GM23338 (cell line): ENCODE results near the gene CD79A. TPM values are rescaled to one million over a fixed set of nuclear protein-coding genes. Genes with fewer than 3 reads are reported as not detected.

ENCODE experiments used
- ATAC-seq: fragments of 200-7000 bp; cut with Tn5 transposase; 3 replicates; pipeline ENCODE4 v1.9.1; 2020
- DNase-seq: peaks from one replicate; pipeline ENCODE4 v3.0.0-alpha.2; 2015; ENCODE audit warnings: low spot score
- H2AFZ ChIP-seq: fragments of 200-600 bp; sonication (generic); 2 replicates; pipeline ENCODE4 v1.8.0; 2016; ENCODE audit warnings: antibody characterized with exemption, mild to moderate bottlenecking, moderate library complexity
- H3F3A ChIP-seq: fragments of 200-600 bp; sonication (generic); replicated peaks from 2 replicates; pipeline ENCODE4 v1.8.0; 2017; ENCODE audit warnings: antibody characterized with exemption, mixed run types, low read depth
- H3K27ac ChIP-seq: fragments of 200-600 bp; sonication (generic); 2 replicates; pipeline ENCODE4 v1.6.1; 2016; ENCODE audit warnings: low read depth
- H3K27me3 ChIP-seq: fragments of 200-600 bp; sonication (generic); 2 replicates; pipeline ENCODE4 v1.8.0; 2016; ENCODE audit warnings: mild to moderate bottlenecking, mixed run types, moderate library complexity; ENCODE audit not compliant: insufficient read depth
- H3K36me3 ChIP-seq: fragments of 200-600 bp; sonication (generic); 2 replicates; pipeline ENCODE4 v1.8.0; 2016; ENCODE audit warnings: mild to moderate bottlenecking; ENCODE audit not compliant: insufficient read depth
- H3K4me1 ChIP-seq: fragments of 200-600 bp; sonication (generic); 2 replicates; pipeline ENCODE4 v1.8.0; 2016; ENCODE audit warnings: mild to moderate bottlenecking, moderate library complexity; ENCODE audit not compliant: insufficient read depth
- H3K4me2 ChIP-seq: fragments of 200-600 bp; sonication (generic); 2 replicates; pipeline ENCODE4 v1.7.1; 2017; ENCODE audit warnings: mixed run types
- H3K4me3 ChIP-seq: fragments of 200-600 bp; sonication (generic); 2 replicates; pipeline ENCODE4 v1.6.1; 2016; ENCODE audit warnings: mixed run types
- H3K79me2 ChIP-seq: fragments of 200-600 bp; sonication (generic); replicated peaks from 2 replicates; pipeline ENCODE4 v1.8.0; 2017; ENCODE audit warnings: mild to moderate bottlenecking; ENCODE audit not compliant: insufficient read depth
- H3K9me2 ChIP-seq: fragments of 200-600 bp; sonication (generic); 2 replicates; pipeline ENCODE4 v1.8.0; 2017; ENCODE audit not compliant: insufficient read depth
- H4K20me1 ChIP-seq: fragments of 200-600 bp; sonication (generic); replicated peaks from 2 replicates; pipeline ENCODE4 v1.8.0; 2017; ENCODE audit warnings: mild to moderate bottlenecking; ENCODE audit not compliant: insufficient read depth
- H3K27ac Mint-ChIP-seq: 2 replicates; pipeline ENCODE4 v1.8.0; 2020; ENCODE audit warnings: inconsistent platforms, mild to moderate bottlenecking, moderate library complexity, mixed read lengths
- H3K27me3 Mint-ChIP-seq: 3 replicates; pipeline ENCODE4 v1.8.0; 2022; ENCODE audit warnings: low read depth, mild to moderate bottlenecking, moderate library complexity, mixed read lengths, inconsistent platforms; ENCODE audit not compliant: insufficient read depth, poor library complexity
- H3K36me3 Mint-ChIP-seq: 3 replicates; pipeline ENCODE4 v1.8.0; 2021; ENCODE audit warnings: low read depth, mild to moderate bottlenecking, inconsistent platforms, moderate library complexity, mixed read lengths
- H3K4me1 Mint-ChIP-seq: 3 replicates; pipeline ENCODE4 v1.8.0; 2020; ENCODE audit warnings: mild to moderate bottlenecking, inconsistent platforms, mixed read lengths
- H3K4me3 Mint-ChIP-seq: 3 replicates; pipeline ENCODE4 v1.8.0; 2021; ENCODE audit warnings: moderate library complexity, mild to moderate bottlenecking, inconsistent platforms, mixed read lengths
- H3K9me3 Mint-ChIP-seq: 3 replicates; pipeline ENCODE4 v1.8.0; 2020; ENCODE audit warnings: moderate library complexity, mild to moderate bottlenecking, inconsistent platforms, mixed read lengths
- CREB1 ChIP-seq: fragments of 250-450 bp; sonication (Bioruptor Pico); IDR thresholded peaks from 2 replicates; pipeline ENCODE4 v1.5.0; 2020; ENCODE audit warnings: low read depth, mild to moderate bottlenecking, moderate library complexity
- CTCF ChIP-seq, 2 experiments: fragments of 200-600 bp in 1 of 2; sonication (generic) in 1 of 2; conservative IDR thresholded peaks; 2 replicates each; pipeline versions ENCODE4 v1.5.1 to v1.6.1; 2016 to 2017; ENCODE audit warnings: antibody characterized with exemption in 2 of 2, low read depth in 2 of 2, mild to moderate bottlenecking in 2 of 2, moderate library complexity in 1 of 2
- ETS1 ChIP-seq: IDR thresholded peaks from 2 replicates; pipeline ENCODE4 v1.6.1; 2016; ENCODE audit warnings: antibody characterized with exemption
- EZH2 ChIP-seq: fragments of 200-600 bp; sonication (generic); IDR thresholded peaks from one replicate; pipeline ENCODE4 v1.8.0; 2017; ENCODE audit warnings: antibody characterized with exemption, mild to moderate bottlenecking, low read depth; ENCODE audit not compliant: unreplicated experiment
- EZH2phosphoT487 ChIP-seq: fragments of 200-600 bp; sonication (generic); IDR thresholded peaks from one replicate; pipeline ENCODE4 v1.8.1; 2018; ENCODE audit warnings: antibody characterized with exemption; ENCODE audit not compliant: unreplicated experiment
- JUNB ChIP-seq: IDR thresholded peaks from one replicate; pipeline ENCODE4 v1.6.1; 2016; ENCODE audit warnings: antibody characterized with exemption; ENCODE audit not compliant: unreplicated experiment
- POLR2AphosphoS5 ChIP-seq: IDR thresholded peaks from 2 replicates; pipeline ENCODE4 v1.6.1; 2016; ENCODE audit warnings: antibody characterized with exemption, low read depth
- REST ChIP-seq: IDR thresholded peaks from one replicate; pipeline ENCODE4 v1.6.1; 2018; ENCODE audit warnings: antibody characterized with exemption; ENCODE audit not compliant: unreplicated experiment
- STAT1 ChIP-seq: IDR thresholded peaks from one replicate; pipeline ENCODE4 v1.6.1; 2016; ENCODE audit warnings: antibody characterized with exemption; ENCODE audit not compliant: unreplicated experiment
- ZNF331 ChIP-seq: fragments of 250-450 bp; sonication (Bioruptor Pico); IDR thresholded peaks from 2 replicates; pipeline ENCODE4 v1.5.0; 2020; ENCODE audit warnings: low read depth, mild to moderate bottlenecking, moderate library complexity
- ZNF462 ChIP-seq: fragments of 250-450 bp; sonication (Bioruptor Pico); IDR thresholded peaks from 2 replicates; pipeline ENCODE4 v1.5.0; 2020; ENCODE audit warnings: mild to moderate bottlenecking, moderate library complexity
- long read RNA-seq: library from polyadenylated mRNA; unstranded; transcript quantifications from one replicate; pipeline ENCODE4 v2.0.0, GENCODE V29; 2020; ENCODE audit not compliant: unreplicated experiment
- polyA plus RNA-seq: library from polyadenylated mRNA; unstranded; fragments of >200 nt; fragmentation: Nextera tagmentation; extraction: Ambion mirVana; gene quantifications from 2 replicates; pipeline ENCODE4 v1.2.1, GENCODE V29; 2016
- total RNA-seq: library from RNA; depleted of rRNA; stranded (reverse); fragments of >200 nt; shearing (Covaris generic); gene quantifications from 2 replicates; pipeline ENCODE4 v1.2.3, GENCODE V29; 2014; rRNA removed

Gene CD79A
- total RNA-seq, result not detected in 2 replicates
- polyA plus RNA-seq, result 0.27 and 0.47 TPM in 2 replicates
- long read RNA-seq, result 0 reads

- TF ChIP-seq ZNF462 (CRISPR knock-in tag) (no peak), CTCF (conservative IDR thresholded peaks at IDR 0.05; ENCODE audit: low read depth in 2 of 2) (no peak), POLR2AphosphoS5 (no peak), CREB1 (CRISPR knock-in tag) (no peak), REST (no peak), STAT1 (no peak), ETS1 (no peak), ZNF331 (CRISPR knock-in tag) (no peak), EZH2 (no peak), JUNB (no peak), EZH2phosphoT487 (no peak)
- Histone ChIP-seq H3F3A (peaks cover 9% of the 10 kb centered on the region), H4K20me1 (peaks cover 4% of the 10 kb centered on the region; the same call in 1 of the 2 replicates), H3K27me3 (peaks cover 14% of the 10 kb centered on the region), H2AFZ (0 out of 2 replicates have a peak within 1 kb of the TSS, but pooled peaks have one; percentile 63), H3K36me3 (no peaks in the 10 kb centered on the region), H3K4me1 (peaks cover under 1% of the 10 kb centered on the region; the same call in 1 of the 2 replicates), H3K27ac (no peak within 1 kb of the TSS), H3K4me3 (no peak within 1 kb of the TSS), H3K79me2 (no peaks in the 10 kb centered on the region), H3K9me2 (no peaks in the 10 kb centered on the region), H3K4me2 (no peak within 1 kb of the TSS)
- Mint-ChIP-seq H3K4me3 (no peak within 1 kb of the TSS), H3K4me1 (peaks cover 12% of the 10 kb centered on the region), H3K27ac (no peak within 1 kb of the TSS), H3K27me3 (peaks cover 29% of the 10 kb centered on the region), H3K36me3 (no peaks in the 10 kb centered on the region), H3K9me3 (no peaks in the 10 kb centered on the region)
- no peak for DNase-seq
- no peak for ATAC-seq
Measured at GRCh38 chr19:41876847-41877832, at the start of gene CD79A. CD79A (plus strand) TSS chr19:41877279; CDS start chr19:41877305, 26 bp downstream.
